NCI-H128 (cell line): ENCODE data around the gene CRY1.

Experiments
- DNase-seq: peaks from one replicate; lab custom pipeline; 2025; ENCODE audit not compliant: unreplicated experiment; lab: John Stamatoyannopoulos, UW

Gene CRY1

GRCh38 chr12:107093417-107094182 lies at the start of gene CRY1:
CRY1 (minus strand) TSS chr12:107093549; CDS start chr12:107092961, 588 bp downstream.
- DNase-seq = peak; percentile 85

GRCh38 chr12:107139787-107140186 lies 46.4 kb upstream of the CRY1 start:
- no peak for DNase-seq

DNA sequence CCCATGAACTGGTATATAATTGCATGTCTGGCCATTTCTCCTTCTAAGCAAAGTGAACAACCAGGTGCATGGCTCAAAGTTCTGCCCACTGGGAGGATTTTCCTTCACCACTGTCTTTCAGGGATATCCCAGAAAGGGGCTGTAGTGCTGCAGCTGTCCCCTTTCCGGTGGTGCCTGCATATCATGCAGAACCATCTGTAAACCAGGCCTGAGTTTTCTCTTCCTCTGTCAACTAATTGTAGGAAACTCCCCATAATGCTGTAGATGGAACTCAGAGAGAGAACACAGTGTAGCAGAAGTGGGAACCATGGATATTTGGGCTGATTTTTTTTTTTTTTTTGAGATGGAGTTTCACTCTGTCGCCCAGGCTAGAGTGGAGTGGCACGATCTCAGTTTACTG lies 45.6 kb upstream of the CRY1 start:
- no peak for DNase-seq

GRCh38 chr12:107135177-107135576 lies 41.8 kb upstream of the CRY1 start:
- DNase-seq = no peak

DNA sequence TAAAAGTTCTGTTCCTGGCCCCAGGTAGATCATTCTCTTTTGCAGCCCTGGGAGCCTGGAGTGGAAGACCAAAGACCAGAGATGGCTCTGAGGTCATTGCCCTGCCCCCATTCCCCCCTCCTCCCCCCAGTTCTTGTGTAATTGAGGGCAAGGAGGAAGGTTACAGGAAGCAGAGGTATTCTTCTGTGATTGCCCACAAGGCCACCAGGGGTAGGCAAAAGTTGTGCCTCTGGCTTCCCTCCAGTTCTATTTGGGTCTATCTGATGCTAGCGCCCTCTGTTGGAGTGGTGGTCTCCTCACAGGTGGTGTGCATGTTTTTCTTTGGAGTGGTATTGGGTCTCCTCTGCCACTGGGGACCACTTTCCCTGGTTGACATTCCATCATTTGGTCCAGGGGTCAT lies 41.2 kb upstream of the CRY1 start:
- no peak for DNase-seq

- no peak for DNase-seq
These were observed 40.1 kb upstream of the CRY1 start for GRCh38 chr12:107133462-107133861.

DNA sequence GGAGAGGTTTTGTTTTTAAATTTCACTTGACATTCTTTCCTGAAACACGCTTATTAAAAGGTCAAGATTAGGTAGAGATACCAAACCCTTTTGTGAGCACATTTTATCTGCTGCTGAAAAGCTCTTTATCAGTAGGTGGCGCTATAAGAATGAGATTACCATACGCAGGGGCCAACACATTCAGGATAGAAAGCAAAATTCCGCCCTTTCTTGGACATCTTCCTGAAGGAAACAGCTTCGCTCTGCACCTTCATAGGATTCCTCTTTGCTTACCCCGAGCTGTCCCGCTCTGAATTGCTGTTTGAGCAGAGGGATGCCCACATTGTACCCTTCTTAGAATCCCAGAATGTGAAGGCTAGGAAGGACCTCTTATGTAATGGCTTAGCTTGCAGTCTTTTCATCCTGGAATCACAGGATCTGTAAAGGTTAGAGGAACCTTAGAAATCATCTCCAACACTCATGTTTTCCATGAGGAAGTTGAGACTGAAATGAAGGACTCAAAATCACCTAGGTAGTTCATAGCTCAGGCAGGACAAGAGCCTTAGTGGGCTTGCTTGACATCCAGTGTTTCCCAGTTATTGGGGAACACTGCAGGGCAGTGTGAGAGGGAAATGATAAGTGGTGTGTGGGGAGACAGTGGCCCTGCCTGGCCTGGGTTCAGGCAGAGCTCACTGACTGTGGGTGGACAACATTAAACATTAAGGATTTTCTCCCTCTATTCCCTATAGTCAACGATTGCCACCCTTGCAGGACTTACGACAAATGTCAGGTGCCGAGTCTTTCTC lies 38.7 kb upstream of the CRY1 start:
- peak; percentile 91 for DNase-seq

DNA sequence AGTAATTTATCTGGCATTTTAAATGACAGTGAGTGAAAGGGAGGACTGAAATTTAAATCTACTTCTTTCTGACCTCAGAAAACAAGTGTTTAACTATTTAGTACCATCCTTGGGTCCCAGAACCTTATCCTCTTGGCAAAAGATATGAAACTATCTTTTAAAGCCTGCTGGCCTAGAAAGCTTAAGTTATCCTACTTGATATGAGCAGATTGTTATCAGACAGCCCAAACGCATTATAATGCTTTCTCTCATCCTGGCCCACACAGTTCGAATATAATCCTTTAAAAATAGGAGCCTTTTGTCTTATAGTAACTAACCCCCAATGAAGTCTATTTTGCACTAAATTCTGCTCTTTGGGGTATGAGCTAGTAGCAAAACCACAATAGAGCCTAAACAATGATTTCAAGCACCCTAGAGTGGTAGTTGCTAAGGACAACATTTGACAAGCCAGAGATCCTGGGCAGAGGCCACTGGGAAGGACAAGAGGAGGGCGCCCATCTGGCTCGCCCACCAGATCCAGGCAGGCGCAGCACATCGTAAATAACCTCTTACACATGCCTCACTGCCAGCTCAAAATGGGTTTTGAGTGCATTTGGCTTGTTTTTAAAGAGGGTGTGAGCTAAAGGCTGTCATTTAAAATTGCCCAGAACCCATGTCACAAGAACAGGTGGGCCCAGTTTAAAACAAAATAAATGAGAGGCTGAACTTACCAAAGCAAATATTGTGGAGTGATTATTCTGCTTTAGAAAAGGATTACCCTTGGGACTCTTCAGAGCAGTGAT lies 37.7 kb upstream of the CRY1 start:
- peak; percentile 96 for DNase-seq

DNA sequence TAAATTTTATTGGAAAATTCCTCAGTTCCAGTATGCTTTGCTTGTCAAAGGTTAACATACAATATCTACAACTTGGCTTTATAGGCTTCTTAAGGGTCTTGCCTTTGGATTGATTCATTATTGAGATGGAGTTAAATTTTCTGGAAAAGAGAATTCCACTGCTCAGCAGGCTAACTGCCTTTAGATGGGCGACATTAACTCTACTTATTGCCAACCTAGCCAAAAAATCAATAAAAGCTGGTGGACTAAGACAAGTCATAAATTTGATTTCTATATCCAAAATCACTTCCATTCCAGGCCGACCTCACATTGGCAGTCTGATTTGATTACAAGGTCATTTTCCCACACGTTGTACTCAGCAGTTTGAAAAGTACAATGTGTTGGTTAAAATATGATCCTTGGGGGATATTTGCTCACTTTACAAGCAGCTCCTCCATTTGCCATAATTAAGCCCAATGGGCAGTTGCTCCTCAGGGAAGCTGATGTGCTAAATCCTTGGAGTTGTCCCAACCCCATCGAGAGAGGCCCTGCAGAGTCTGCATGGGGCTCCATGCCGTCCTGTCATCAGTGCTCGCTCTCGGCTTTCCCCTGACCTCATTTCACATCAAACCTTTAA lies 36.1 kb upstream of the CRY1 start:
- DNase-seq = no peak

DNA sequence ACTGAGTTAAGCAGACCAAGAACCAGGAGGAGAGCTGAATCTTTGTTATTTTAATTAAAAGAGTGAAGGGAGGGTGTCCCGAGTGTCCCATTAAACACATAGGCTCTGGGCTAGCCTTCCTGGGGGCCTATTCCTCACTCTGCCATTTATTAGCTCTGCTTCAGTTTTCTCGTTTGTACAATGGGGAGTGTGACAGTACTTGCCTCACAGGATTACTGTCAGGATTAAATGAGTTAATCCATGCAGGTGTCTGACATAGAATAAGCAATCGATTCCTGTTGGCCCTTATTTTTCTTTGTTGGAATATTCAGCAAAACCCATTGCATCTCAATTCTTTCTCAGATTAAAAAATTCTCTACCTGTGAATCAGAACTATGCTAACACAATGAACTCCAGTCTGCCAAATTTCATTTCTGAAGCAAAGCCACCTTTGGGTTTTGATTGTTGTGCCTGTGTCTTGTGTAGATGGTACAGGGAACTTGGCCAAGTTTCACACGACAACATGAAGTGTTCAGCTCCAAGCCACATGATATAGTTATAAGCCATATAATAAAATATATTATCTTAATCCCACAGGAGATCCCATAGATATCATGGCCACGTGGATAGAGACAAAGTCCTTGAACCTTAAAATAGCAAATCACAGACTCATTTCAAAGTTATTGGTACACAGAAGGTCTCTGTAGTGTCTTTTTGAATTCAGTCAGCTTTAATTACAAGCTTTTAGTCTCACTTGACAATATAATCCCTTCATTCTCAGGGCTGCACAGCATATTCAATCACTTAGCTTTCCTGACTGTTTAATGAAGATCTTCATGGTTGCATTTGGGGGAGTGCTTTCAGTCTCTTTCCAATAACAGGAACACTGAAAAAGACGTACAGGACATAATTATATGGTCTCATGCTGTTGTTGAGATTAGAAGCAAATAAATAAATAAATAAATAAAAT lies 34.4 kb upstream of the CRY1 start:
- DNase-seq = no peak

- DNase-seq = peak; percentile 36
These were observed 33.6 kb upstream of the CRY1 start for GRCh38 chr12:107126796-107127481.

DNA sequence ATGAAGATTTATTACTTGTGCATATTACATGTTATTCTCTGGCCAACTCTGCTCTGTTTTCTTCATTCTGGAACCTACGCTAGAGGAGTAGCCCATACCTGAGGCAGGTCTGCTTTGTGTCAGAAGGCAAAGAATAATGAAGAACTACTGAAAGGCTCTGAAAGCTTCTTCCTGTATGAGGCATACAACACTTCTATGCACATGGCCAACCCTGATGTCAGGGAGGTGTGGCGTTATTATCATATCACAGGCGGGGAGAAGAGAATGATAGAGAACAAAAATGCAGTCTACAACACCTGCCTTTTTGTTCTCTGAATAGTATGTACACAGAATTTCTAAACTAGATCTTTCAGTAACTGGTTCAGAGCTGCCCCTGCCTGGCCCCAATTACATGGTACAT lies 32.5 kb upstream of the CRY1 start:
- no peak for DNase-seq

DNA sequence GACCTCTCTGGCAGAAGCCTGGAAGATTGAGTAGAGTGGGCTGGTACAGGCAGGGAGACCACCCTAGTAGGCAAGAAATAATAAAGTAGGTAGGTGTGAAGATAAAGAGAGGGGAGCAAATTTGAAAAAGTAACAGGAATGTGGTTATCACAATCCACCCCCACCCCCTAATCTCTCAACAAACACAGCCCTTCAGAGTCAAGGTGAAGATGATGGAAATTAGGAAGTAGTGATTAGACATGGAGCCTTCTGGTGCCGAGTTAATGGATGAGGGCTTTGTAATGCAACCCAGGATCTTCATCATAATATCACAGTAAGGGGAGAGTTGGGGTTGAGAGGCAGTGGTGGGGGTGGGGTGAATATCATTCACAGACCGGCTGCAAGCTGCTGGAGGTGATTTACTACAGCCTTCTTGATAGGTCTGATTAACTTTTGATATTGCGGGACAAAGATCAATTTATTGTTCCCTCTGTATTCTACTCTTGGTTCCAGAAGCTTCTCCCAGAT lies 29.2 kb upstream of the CRY1 start:
- no peak for DNase-seq

- DNase-seq = no peak
These were observed 25.7 kb upstream of the CRY1 start for GRCh38 chr12:107119091-107119490.

GRCh38 chr12:107118624-107119023 lies 25.3 kb upstream of the CRY1 start:
- DNase-seq = no peak

DNA sequence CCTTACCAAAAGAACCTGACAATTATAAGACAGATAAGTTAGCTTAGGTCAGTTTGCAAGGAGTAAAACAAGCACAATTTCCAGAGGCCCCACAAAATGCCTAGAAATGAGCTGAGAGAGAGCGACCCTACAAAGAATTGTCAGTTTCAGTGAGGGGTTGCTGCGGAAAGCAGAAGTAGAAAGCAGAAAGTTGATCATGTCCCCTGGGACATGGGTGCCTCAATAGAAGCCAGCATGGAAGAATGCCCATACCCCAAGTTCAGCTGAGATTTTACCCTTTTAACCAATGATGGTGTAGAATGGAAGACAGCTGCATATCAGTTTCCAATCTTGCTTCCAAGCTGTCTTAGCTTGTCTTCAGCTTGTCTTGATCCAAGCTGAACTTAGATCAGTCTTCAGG lies 21.8 kb upstream of the CRY1 start:
- DNase-seq = no peak

DNA sequence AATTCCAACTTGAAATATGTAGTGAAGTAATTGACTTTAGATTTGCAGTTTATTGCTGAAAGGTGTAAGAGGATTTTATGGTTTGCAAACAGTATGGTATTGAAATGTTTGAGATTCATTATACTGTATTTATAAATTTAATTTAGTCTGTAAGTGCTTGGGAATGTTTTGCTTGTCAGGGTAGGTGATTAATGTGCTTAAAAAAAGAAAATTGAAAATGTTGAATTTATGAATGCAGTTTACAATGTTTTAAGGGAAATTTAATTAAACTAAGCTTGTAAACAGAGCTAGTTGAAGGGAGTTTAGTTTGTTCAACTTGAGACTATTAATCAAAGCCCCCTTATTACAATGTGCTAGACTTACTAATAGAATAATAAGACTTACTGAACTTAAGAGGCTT lies 18.0 kb upstream of the CRY1 start:
- no peak for DNase-seq

DNA sequence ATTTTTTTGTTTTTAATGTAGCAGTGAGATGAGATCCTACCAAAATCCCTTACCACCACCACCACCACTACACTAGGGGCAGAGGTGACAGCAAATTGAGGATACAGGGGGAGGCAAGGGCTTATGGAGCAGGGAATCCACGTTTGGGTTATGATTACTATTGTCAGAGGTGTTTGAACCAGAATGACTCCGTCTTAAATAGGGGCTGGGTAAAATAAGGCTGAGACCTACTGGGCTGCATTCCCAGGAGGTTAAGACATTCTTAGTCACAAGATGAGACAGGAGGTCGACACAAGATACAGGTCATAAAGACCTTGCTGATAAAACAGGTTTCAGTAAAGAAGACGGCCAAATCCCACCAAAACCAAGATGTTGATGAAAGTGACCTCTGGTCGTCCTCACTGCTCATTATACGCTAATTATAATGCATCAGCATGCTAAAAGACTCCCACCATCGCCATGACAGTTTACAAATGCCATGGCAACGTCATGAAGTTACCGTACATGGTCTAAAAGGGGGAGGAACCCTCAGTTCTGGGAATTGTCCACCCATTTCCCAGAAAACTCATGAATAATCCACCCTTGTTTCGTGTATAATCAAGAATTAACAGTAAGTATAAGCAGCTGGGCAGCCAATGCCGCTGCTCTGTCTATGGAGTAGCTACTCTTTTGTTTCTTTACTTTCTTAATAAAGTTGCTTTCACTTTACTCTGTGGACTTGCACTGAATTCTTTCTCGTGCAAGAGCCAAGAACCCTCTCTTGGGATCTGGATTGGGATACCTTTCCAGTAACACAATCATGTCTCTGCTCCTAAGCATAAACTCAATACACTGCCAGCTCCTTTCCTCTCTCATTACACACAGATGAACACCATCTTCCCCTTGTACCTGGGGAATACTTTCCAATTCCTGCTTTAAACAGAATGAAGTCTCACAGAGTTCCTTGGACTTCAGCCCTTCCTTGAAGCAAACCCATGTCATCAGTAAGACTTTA lies 16.7 kb upstream of the CRY1 start:
- DNase-seq = no peak
